ENCODE measurements around the gene MAB21L4.

The MAB21L4 gene

DNA sequence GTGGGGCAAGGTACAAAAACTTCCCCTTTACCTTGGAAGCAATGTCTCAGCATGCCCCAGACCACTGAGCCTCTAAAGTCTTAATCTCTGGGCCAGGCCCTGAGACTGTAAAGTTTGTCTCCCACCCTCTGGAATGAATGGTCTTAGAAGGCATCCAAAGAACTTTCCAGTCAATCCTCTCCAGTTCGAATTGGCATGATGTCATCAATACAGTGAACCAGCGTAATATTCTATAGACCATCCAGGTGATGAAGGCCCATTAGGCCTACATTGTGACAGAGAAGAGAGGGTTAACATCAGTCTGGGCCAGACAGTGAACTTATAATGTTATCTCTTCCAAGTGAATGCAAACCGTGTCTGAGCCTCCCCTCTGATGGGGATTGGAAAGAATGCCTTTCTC, 11.2 kb downstream of the MAB21L4 start:
- H3K9me3 ChIP-seq, result no peaks in the 10 kb centered on the region
- DNase-seq, result no peak
- H3K4me1 ChIP-seq, result no peaks in the 10 kb centered on the region
- H3K4me3 ChIP-seq (ENCODE audit: low read depth, low read length), result no peak overlapping the region
- no peaks in the 10 kb centered on the region for H3K36me3 ChIP-seq
- TF ChIP-seq, protein P1, sequence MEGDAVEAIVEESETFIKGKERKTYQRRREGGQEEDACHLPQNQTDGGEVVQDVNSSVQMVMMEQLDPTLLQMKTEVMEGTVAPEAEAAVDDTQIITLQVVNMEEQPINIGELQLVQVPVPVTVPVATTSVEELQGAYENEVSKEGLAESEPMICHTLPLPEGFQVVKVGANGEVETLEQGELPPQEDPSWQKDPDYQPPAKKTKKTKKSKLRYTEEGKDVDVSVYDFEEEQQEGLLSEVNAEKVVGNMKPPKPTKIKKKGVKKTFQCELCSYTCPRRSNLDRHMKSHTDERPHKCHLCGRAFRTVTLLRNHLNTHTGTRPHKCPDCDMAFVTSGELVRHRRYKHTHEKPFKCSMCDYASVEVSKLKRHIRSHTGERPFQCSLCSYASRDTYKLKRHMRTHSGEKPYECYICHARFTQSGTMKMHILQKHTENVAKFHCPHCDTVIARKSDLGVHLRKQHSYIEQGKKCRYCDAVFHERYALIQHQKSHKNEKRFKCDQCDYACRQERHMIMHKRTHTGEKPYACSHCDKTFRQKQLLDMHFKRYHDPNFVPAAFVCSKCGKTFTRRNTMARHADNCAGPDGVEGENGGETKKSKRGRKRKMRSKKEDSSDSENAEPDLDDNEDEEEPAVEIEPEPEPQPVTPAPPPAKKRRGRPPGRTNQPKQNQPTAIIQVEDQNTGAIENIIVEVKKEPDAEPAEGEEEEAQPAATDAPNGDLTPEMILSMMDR (IDR thresholded peaks at IDR 0.05; ENCODE audit: low read depth, low read length), result no peak
- no peaks in the 10 kb centered on the region for H3K27me3 ChIP-seq

DNA sequence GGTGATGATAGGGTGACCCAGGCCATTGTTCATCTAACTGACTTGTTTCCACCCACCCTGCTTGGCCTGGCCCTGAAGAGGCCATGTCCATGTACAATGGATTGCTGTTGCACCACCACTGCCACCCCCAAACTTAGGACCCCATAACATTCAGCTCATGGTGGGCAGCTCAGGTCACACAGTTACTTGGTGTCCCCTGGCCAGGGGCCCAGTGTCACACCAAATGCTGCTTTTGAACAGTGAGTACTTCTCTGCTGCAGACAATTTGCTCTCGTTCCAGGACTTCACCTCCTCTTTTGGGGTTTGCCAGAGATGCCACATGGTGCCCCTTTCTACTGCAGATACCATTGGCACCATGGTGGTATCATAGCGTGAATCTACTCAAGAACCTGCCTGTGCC, 11.7 kb downstream of the MAB21L4 start:
- H3K27me3 ChIP-seq, result no peaks in the 10 kb centered on the region
- no peaks in the 10 kb centered on the region for H3K36me3 ChIP-seq
- TF ChIP-seq, protein P1 (IDR thresholded peaks at IDR 0.05; ENCODE audit: low read depth, low read length), result no peak
- no peaks in the 10 kb centered on the region for H3K4me1 ChIP-seq
- no peaks in the 10 kb centered on the region for H3K9me3 ChIP-seq
- DNase-seq, result no peak
- no peak overlapping the region for H3K4me3 ChIP-seq (ENCODE audit: low read depth, low read length)

DNA sequence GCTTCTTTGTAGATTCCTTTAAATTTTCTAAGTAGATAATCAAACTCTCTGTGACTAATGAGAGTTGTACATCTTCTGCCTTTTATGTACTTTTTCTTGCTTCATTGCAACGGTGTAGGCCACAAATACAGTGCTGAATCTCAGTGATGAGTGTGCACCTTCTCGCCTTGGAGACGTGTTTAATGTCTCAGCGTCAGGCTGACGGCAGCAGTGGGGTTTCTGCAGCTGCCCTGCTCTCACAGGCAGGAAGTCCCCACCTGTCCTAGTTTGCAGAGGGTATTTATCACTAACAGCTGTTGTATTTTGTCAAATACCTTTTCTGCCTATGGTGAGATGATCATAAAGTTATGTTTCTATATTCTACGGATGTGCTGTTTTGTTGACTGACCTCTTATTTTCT, 14.0 kb downstream of the MAB21L4 start:
- TF ChIP-seq, protein P1 (IDR thresholded peaks at IDR 0.05; ENCODE audit: low read depth, low read length), result no peak
- DNase-seq, result no peak
- Histone ChIP-seq H3K36me3 (no peaks in the 10 kb centered on the region), H3K27me3 (no peaks in the 10 kb centered on the region), H3K4me1 (no peaks in the 10 kb centered on the region), H3K9me3 (no peaks in the 10 kb centered on the region), H3K4me3 (ENCODE audit: low read depth, low read length) (no peak overlapping the region)

DNA sequence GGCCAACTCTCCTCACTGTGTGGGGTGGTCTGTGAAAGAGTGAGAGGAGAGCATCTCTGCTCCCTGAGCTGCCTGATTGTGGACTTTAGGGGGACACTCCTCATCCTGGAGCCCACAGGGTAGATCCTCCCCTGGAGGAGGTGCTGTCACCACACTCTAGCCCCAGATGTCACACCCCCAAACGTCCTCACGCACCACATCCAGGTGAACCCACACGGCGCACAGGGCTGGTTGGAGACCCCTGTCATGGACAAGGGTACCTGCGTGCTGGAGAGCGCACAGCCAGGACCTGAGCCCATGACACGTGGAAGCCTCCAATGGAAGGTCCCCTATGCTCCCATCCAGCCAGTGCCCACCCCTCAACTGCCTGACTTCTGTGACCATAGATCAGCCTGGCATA, 16.9 kb downstream of the MAB21L4 start:
- no peaks in the 10 kb centered on the region for H3K27me3 ChIP-seq
- no peaks in the 10 kb centered on the region for H3K36me3 ChIP-seq
- H3K9me3 ChIP-seq, result no peaks in the 10 kb centered on the region
- H3K4me3 ChIP-seq (ENCODE audit: low read depth, low read length), result no peak overlapping the region
- no peak for DNase-seq
- no peaks in the 10 kb centered on the region for H3K4me1 ChIP-seq
- TF ChIP-seq, protein P1 (IDR thresholded peaks at IDR 0.05; ENCODE audit: low read depth, low read length), result no peak

DNA sequence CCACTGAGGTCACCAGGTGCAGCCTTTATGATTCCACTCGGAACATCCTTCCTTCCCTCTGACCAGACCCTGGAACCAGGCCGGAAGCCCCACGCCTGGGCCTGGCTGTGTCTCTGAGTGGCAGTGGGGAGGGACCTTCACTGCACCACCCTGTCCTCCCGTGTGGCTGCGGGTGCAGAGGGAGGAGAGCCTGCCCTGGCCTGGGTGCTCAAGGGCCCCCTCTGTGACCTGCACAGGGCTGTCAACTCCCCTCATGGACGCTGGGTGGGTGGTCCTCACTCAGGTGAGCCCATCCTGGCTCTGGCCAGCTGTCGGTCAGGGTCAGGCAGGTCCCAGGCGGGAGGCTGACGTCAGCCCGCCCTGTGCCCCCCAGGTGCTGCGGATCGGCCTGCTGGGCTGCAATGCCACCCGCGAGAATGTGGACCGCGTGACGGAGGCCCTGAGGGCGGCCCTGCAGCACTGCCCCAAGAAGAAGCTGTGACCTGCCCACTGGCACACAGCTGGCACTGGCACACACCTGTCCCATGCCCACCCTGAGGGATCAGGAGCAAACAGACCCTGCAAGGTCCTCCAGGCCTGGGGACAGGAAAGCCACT, 17.5 kb downstream of the MAB21L4 start:
- Histone ChIP-seq H3K9me3 (no peaks in the 10 kb centered on the region), H3K36me3 (no peaks in the 10 kb centered on the region), H3K27me3 (no peaks in the 10 kb centered on the region), H3K4me3 (ENCODE audit: low read depth, low read length) (no peak overlapping the region), H3K4me1 (no peaks in the 10 kb centered on the region)
- TF ChIP-seq, protein P1 (IDR thresholded peaks at IDR 0.05; ENCODE audit: low read depth, low read length), result no peak
- DNase-seq, result peak; percentile 5

DNA sequence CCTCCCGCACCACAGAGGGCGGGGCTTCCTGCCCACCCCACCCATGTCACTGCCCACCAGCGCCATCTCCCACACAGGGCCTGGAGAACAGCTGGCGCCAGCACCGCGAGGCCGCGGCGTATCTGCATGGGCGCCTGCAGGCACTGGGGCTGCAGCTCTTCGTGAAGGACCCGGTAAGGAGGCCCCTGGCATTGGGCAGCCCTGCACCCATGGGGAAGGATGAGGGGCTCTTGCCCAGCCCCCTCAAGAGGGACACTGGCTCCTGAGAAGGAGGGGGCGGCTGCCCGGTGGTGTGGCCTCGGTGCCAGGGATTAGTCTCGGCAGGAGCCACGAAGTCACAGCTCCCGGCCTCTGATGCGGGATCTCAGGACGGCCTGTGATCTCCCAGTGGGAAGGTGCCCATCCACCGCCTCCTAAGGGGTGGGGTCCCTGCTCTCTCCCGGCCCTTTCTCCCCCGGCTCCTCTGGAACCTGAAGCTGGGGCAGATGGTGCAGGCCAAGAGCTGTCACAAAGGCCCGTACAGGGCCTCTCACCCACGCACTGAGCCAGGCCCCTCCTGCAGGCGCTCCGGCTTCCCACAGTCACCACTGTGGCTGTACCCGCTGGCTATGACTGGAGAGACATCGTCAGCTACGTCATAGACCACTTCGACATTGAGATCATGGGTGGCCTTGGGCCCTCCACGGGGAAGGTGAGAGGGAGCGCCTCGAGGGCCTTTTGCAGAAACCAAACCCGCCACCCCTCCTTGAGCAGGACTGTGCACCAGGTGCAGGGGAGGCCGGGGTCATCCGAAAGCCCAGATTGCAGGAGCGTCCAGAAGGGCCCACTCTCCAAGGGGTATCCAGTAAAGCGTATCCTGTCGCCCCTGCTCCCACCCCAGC, 18.3 kb downstream of the MAB21L4 start:
- no peaks in the 10 kb centered on the region for H3K36me3 ChIP-seq
- H3K9me3 ChIP-seq, result no peaks in the 10 kb centered on the region
- H3K4me1 ChIP-seq, result no peaks in the 10 kb centered on the region
- DNase-seq, result peak; percentile 25
- TF ChIP-seq, protein P1 (IDR thresholded peaks at IDR 0.05; ENCODE audit: low read depth, low read length), result no peak
- H3K27me3 ChIP-seq, result no peaks in the 10 kb centered on the region
- no peak overlapping the region for H3K4me3 ChIP-seq (ENCODE audit: low read depth, low read length)

Data from BE2C (cell line).